ENCODE data around the gene ASTN2. TPM values are rescaled to one million over a fixed set of nuclear protein-coding genes. Genes with fewer than 3 reads are reported as not detected.

ASTN2 gene
- total and polyA plus RNA-seq, 9 of the 15 experiments (the other 6 are each of a cell fraction or from before 2014, with no cell fraction given) = 0.56 to 3.5 (median 1.9) TPM

DNA sequence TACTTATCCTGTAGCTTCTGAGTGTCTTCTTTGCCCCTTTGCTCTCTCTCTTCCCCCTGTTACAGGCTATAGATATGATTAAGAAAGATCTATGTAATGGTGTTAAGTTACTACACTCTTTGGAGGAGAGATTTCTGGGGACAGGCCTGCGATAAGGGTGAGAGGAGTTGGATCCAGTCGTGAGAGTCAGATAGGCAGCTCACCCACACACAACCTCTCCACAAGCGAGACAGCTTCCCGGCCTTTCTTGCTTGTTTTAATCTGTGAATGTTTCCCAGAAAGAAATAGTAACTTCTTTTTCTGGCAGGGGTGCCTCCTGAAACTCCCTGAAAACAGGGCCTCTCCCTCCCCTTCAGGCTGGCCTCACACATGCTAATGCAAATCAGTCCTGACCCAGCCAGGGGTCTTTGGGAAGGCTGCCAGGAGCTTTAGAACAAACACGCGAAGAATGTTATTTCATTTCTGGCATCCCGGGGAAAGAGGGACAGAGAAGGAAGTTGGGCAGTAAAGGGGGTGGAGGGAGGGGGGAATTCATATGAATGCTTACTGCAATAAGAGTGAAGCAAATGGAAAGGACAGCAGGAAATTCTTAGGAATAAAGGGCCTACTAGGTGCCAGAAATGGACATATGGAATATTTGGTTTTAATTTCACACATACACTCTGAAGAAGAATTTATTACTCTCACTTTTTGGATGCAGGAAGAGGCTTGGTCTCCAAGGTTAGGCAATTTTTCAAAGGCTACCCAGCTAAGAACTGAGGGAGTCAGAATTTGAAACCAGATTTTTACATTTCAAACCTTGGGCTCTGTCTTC, 943.6 kb downstream of the ASTN2 start (continued):
- TF ChIP-seq ZNF280A (IDR thresholded peaks at IDR 0.05; ENCODE audit: low read depth, partially characterized antibody) (no peak), ZBTB49 (CRISPR knock-in tag; IDR thresholded peaks at IDR 0.05; ENCODE audit: borderline replicate concordance) (no peak), ZNF174 (CRISPR knock-in tag; IDR thresholded peaks at IDR 0.05) (no peak), ZSCAN32 (CRISPR knock-in tag; IDR thresholded peaks at IDR 0.05) (no peak), NR3C1 (CRISPR knock-in tag; IDR thresholded peaks at IDR 0.05) (no peak), U2AF1 (optimal IDR thresholded peaks at IDR 0.05; ENCODE audit: low read depth, low read length) (no peak), SMARCC2 (IDR thresholded peaks at IDR 0.05; ENCODE audit: low read depth) (peak; percentile 56; the same call in 1 of the 2 replicates), BMI1 (IDR thresholded peaks at IDR 0.05; ENCODE audit: low read length) (no peak), POLR2AphosphoS5 (IDR thresholded peaks at IDR 0.05; ENCODE audit: control insufficient read depth, insufficient read depth, low read depth, low read length) (no peak), NR2C1 (IDR thresholded peaks at IDR 0.05) (no peak), NR2C1 (tag; IDR thresholded peaks at IDR 0.05) (no peak; the same call in 1 of the 2 replicates), FOXJ2 (tag; IDR thresholded peaks at IDR 0.05) (no peak), POLR2H (tag; IDR thresholded peaks at IDR 0.05; ENCODE audit: low read depth) (peak; percentile 53), ARID2 (IDR thresholded peaks at IDR 0.05) (no peak)
- TF ChIP-seq, protein P1, sequence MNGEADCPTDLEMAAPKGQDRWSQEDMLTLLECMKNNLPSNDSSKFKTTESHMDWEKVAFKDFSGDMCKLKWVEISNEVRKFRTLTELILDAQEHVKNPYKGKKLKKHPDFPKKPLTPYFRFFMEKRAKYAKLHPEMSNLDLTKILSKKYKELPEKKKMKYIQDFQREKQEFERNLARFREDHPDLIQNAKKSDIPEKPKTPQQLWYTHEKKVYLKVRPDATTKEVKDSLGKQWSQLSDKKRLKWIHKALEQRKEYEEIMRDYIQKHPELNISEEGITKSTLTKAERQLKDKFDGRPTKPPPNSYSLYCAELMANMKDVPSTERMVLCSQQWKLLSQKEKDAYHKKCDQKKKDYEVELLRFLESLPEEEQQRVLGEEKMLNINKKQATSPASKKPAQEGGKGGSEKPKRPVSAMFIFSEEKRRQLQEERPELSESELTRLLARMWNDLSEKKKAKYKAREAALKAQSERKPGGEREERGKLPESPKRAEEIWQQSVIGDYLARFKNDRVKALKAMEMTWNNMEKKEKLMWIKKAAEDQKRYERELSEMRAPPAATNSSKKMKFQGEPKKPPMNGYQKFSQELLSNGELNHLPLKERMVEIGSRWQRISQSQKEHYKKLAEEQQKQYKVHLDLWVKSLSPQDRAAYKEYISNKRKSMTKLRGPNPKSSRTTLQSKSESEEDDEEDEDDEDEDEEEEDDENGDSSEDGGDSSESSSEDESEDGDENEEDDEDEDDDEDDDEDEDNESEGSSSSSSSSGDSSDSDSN (IDR thresholded peaks at IDR 0.05; ENCODE audit: borderline replicate concordance in 1 of 2, low read depth in 2 of 2, low read length in 2 of 2) = 0 out of 4 replicates have a peak, but pooled peaks of 1 of the 2 experiments have one; percentile 75
- TF ChIP-seq, protein P2, sequence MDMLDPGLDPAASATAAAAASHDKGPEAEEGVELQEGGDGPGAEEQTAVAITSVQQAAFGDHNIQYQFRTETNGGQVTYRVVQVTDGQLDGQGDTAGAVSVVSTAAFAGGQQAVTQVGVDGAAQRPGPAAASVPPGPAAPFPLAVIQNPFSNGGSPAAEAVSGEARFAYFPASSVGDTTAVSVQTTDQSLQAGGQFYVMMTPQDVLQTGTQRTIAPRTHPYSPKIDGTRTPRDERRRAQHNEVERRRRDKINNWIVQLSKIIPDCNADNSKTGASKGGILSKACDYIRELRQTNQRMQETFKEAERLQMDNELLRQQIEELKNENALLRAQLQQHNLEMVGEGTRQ (CRISPR knock-in tag; IDR thresholded peaks at IDR 0.05) = no peak
- TF ChIP-seq, protein P3, sequence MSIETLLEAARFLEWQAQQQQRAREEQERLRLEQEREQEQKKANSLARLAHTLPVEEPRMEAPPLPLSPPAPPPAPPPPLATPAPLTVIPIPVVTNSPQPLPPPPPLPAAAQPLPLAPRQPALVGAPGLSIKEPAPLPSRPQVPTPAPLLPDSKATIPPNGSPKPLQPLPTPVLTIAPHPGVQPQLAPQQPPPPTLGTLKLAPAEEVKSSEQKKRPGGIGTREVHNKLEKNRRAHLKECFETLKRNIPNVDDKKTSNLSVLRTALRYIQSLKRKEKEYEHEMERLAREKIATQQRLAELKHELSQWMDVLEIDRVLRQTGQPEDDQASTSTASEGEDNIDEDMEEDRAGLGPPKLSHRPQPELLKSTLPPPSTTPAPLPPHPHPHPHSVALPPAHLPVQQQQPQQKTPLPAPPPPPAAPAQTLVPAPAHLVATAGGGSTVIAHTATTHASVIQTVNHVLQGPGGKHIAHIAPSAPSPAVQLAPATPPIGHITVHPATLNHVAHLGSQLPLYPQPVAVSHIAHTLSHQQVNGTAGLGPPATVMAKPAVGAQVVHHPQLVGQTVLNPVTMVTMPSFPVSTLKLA (conservative IDR thresholded peaks at IDR 0.05) = peak in 1 of 2 experiments; percentile 35; a peak in 1 of 4 replicates

All from K562 (cell line).